ENCODE measurements around the gene CALU. TPM values are rescaled to one million over a fixed set of nuclear protein-coding genes. Genes with fewer than 3 reads are reported as not detected.

The CALU gene
- total and polyA plus RNA-seq, 10 of the 15 experiments (the other 5 are each of a cell fraction or from before 2014, with no cell fraction given): 31.2 to 75.6 (median 42.1) TPM

DNA sequence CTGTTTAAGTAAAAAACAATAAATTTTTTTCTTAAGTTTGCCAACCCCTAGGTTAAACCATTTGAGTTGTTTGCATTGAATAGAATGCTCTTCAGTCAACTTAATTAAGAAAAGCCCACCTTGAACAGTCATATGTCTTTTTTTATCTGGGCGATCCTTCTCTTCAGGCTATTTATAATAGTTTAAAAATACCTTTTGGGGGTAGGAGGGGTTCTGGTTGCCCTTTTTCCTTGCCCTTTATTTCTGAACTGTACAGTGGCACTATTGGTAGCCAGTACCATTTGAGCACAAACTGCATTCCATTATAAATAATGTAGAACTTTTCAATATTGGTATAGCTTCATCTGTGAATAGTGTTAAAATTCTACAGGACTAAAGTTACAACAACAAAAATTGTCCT lies 13.1 kb downstream of the CALU start:
- Histone ChIP-seq H3K79me2 (ENCODE audit: control insufficient read depth, insufficient read depth, low read length) (peaks cover 13% of the 10 kb centered on the region), H3K4me3 (no peak overlapping the region), H3K27me3 (replicated peaks in 1 of 2; ENCODE audit: control insufficient read depth in 2 of 2, insufficient read depth in 2 of 2, low read length in 1 of 2) (no peaks in the 10 kb centered on the region), H4K20me1 (ENCODE audit: control insufficient read depth, insufficient read depth) (peaks cover 2% of the 10 kb centered on the region; the same call in 1 of the 2 replicates), H3K4me2 (ENCODE audit: control insufficient read depth, insufficient read depth) (no peak overlapping the region), H3K36me3 (ENCODE audit: control insufficient read depth in 2 of 2, insufficient read depth in 2 of 2, low read length in 1 of 2) (peaks cover 2 to 19% of the 10 kb centered on the region in 2 experiments; a peak in 3 of 4 replicates), H3K4me1 (ENCODE audit: control insufficient read depth, insufficient read depth, low read length) (no peaks in the 10 kb centered on the region), H3K9me3 (replicated peaks; ENCODE audit: control insufficient read depth, insufficient read depth, low read length) (no peaks in the 10 kb centered on the region), H3K27ac (ENCODE audit: control insufficient read depth, insufficient read depth) (no peak overlapping the region), H2AFZ (ENCODE audit: control insufficient read depth, low read depth, low read length) (no peak overlapping the region), H3K9ac (ENCODE audit: control insufficient read depth, insufficient read depth, low read length) (no peak overlapping the region)
- DNase-seq (ENCODE audit: low read depth, low spot score): no peak
- ChIA-PET SMC1A (ENCODE audit: uncharacterized antibody, unreplicated experiment) (no interaction called here), RAD21 (ENCODE audit: unreplicated experiment) (no interaction called here), POLR2A (interaction anchor here (1.5 kb wide), 1 partner anchor 9 kb away, joined by 5 read pairs; no protein-coding TSS in a partner anchor), CTCF (no interaction called here)
- in situ Hi-C loops (cut with MboI) (no loop called here), intact Hi-C loops (cut with micrococcal nuclease; ENCODE audit: unreplicated experiment) (no loop called here)
- WGBS (ENCODE audit: insufficient coverage, insufficient replicate concordance, low lambda C conversion rate, missing lambda C conversion rate): 33% methylated on average over 1 of the region's 1 CpG
- BruUV-seq (replicated peaks): no TSS peak
- FAIRE-seq: no peak
- no peak for ATAC-seq
- TF ChIP-seq POLR2AphosphoS2 (IDR thresholded peaks at IDR 0.05; ENCODE audit: low read depth, low read length) (no peak), SMC3 (IDR thresholded peaks at IDR 0.05; ENCODE audit: borderline replicate concordance, low read length) (no peak), ZBTB4 (CRISPR knock-in tag; IDR thresholded peaks at IDR 0.05) (no peak), MLLT1 (IDR thresholded peaks at IDR 0.05) (no peak), NFIC (IDR thresholded peaks at IDR 0.05; ENCODE audit: low read depth, low read length) (no peak), POLR2A (IDR thresholded peaks at IDR 0.05; ENCODE audit: low read depth, low read length) (no peak), TBL1XR1 (IDR thresholded peaks at IDR 0.05; ENCODE audit: low read depth, low read length) (no peak), GABPA (IDR thresholded peaks at IDR 0.05; ENCODE audit: low read depth) (no peak), FOXM1 (IDR thresholded peaks at IDR 0.05; ENCODE audit: low read depth, low read length) (no peak), NFYA (IDR thresholded peaks at IDR 0.05; ENCODE audit: borderline replicate concordance, low read depth, low read length) (no peak), IRF5 (IDR thresholded peaks at IDR 0.05; ENCODE audit: borderline replicate concordance) (no peak), IKZF1 (conservative IDR thresholded peaks at IDR 0.05) (no peak), SMARCA5 (IDR thresholded peaks at IDR 0.05) (no peak), REST (IDR thresholded peaks at IDR 0.05; ENCODE audit: low read depth, low read length) (no peak)
